Measurements from ENCODE around the gene PDE6A.

The PDE6A gene

DNA sequence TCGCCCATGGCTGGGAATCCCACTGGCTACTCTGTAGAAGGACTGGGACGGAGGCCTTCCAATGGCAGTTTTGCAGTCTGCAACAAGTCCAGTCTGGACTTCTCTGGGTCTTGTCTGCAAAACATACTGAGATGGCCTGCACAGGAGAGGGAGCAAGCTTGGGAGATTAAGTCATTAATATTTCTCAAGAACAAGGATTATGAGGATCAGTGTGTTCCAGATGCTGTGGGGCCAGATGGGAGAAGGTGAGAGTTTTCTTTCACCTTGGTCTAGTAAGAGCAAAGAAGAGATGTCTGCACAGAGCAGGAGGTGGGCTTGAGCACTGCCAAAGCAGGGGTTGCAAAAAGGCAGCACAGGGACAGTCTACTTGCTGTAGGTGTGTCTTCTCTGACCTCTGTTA, at the start of gene PDE6A:
Gene PDE6A, minus strand, starts transcription at position 128 of the 400 bp plus-strand sequence. Its CDS starts 120 bp downstream, at position 8.
- Histone ChIP-seq H3K27ac (no peak within 1 kb of the TSS), H3K4me3 (no peak within 1 kb of the TSS)

GRCh38 chr5:149993471-149993870, 48.9 kb upstream of the PDE6A start:
- no peak overlapping the region for H3K27ac ChIP-seq
- H3K4me3 ChIP-seq, result no peak overlapping the region

DNA sequence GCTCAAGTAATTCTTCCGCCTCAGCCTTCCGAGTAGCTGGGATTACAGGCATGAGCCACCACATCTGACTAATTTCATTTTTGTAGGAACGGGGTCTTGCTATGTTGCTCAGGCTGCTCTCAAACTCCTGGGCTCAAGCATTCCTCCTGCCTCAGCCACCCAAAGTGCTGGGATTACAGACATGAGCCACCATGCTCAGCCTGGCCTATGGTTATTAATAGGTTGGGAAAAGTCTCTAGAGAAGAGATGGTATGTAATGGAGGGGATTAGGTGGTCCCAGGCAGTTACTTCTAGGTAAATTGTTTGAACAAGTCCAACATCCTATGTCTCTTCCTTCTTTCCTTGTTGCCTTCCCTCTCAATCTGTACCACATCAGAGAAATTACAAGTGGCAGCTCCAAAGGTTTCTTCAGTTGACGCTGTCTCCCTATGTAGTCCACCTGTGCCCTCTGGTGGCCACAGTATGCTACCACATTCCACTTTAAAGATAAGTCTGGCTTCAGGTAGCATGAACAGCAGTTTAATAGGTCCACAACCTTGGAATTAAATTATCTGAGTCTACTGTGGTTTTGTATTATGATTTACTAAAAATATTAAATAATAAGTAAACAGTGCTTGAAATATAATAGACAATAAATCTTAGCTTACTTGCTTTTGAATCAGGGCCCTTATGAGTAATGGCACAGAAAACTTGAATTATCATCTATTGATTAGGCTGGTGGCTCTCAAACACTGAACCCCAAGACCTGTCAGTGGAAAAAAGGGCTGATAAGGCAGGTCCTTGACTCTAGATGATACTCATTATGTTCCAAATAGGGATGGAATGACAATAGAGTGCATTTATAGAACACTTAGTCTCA, 46.2 kb upstream of the PDE6A start:
- H3K27ac ChIP-seq, result no peak overlapping the region
- no peak overlapping the region for H3K4me3 ChIP-seq

DNA sequence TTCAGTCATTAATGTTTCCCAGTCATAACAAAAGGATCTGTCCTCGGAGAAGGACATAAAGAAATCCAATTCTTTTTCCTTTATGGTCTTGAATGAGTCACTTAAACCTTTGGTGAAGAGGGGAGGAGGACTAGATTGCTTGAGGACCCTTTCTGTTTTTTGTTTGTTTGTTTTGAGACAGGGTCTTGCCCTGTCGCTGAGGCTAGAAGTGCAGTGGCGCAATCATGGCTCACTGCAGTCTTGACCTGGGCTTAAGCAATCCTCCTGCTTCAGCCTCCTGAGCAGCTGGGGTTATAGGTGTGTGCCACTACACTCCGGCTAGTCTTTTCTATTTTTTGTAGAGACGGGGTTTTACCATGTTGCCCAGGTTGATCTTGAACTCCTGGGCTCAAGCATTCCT, 43.5 kb upstream of the PDE6A start:
- Histone ChIP-seq H3K4me3 (no peak overlapping the region), H3K27ac (no peak overlapping the region)

- Histone ChIP-seq H3K27ac (no peak overlapping the region), H3K4me3 (no peak overlapping the region)
Measured at GRCh38 chr5:149982505-149982904, 37.9 kb upstream of the PDE6A start.

DNA sequence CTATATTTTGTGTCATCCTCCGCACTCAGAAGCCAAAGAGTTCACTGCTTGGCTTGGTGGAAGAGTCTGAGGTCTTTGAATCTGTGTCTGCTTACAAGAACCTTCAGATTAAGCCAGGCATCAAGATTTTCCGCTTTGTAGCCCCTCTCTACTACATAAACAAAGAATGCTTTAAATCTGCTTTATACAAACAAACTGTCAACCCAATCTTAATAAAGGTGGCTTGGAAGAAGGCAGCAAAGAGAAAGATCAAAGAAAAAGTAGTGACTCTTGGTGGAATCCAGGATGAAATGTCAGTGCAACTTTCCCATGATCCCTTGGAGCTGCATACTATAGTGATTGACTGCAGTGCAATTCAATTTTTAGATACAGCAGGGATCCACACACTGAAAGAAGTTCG, 36.6 kb upstream of the PDE6A start:
- Histone ChIP-seq H3K4me3 (no peak overlapping the region), H3K27ac (no peak overlapping the region)

GRCh38 chr5:149979896-149980295, 35.3 kb upstream of the PDE6A start:
- Histone ChIP-seq H3K4me3 (no peak overlapping the region), H3K27ac (no peak overlapping the region)

GRCh38 chr5:149975409-149975808, 30.8 kb upstream of the PDE6A start:
- Histone ChIP-seq H3K4me3 (no peak overlapping the region), H3K27ac (no peak overlapping the region)

- H3K27ac ChIP-seq, result no peak overlapping the region
- no peak overlapping the region for H3K4me3 ChIP-seq
Measured at GRCh38 chr5:149969181-149969930, 24.8 kb upstream of the PDE6A start.

GRCh38 chr5:149966946-149967345, 22.4 kb upstream of the PDE6A start:
- no peak overlapping the region for H3K4me3 ChIP-seq
- H3K27ac ChIP-seq, result no peak overlapping the region

GRCh38 chr5:149963729-149964128, 19.1 kb upstream of the PDE6A start:
- Histone ChIP-seq H3K27ac (no peak overlapping the region), H3K4me3 (no peak overlapping the region)

- H3K27ac ChIP-seq, result no peak overlapping the region
- no peak overlapping the region for H3K4me3 ChIP-seq
Measured at GRCh38 chr5:149962601-149963300, 18.2 kb upstream of the PDE6A start.

- Histone ChIP-seq H3K4me3 (peak overlapping the region in 1 of 7 experiments; percentile 86), H3K27ac (peak overlapping the region in 3 of 21 experiments; percentile 90 to 93 (median 92))
Measured at GRCh38 chr5:149961957-149962409, 17.4 kb upstream of the PDE6A start.

DNA sequence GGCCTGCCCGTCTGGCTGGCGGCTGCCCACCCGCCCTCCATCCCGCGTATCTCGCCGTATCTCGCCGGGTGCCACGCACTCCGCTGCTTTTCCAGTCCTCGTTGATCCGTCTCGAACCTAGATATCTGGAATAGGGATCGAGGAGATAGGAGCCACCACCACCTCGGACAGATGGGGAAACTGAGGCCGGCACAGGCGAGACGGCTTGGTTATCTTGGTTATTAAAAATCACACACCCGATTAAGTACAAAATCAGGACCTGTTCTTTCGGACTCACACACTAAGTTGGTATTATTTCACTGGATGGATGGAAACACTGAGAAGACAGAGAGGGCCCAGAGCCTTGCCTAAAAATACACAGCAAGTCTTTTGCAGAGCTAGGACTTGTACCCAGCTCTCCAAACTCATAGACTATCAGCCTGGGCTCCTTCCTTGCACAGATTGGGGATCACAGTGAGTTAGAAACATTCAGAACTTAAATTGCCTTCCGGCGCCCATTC, 16.6 kb upstream of the PDE6A start:
- H3K4me3 ChIP-seq, result peak overlapping the region; percentile 70 to 89 (median 80)
- H3K27ac ChIP-seq, result peak overlapping the region in 20 of 21 experiments; percentile 55 to 93 (median 86)

DNA sequence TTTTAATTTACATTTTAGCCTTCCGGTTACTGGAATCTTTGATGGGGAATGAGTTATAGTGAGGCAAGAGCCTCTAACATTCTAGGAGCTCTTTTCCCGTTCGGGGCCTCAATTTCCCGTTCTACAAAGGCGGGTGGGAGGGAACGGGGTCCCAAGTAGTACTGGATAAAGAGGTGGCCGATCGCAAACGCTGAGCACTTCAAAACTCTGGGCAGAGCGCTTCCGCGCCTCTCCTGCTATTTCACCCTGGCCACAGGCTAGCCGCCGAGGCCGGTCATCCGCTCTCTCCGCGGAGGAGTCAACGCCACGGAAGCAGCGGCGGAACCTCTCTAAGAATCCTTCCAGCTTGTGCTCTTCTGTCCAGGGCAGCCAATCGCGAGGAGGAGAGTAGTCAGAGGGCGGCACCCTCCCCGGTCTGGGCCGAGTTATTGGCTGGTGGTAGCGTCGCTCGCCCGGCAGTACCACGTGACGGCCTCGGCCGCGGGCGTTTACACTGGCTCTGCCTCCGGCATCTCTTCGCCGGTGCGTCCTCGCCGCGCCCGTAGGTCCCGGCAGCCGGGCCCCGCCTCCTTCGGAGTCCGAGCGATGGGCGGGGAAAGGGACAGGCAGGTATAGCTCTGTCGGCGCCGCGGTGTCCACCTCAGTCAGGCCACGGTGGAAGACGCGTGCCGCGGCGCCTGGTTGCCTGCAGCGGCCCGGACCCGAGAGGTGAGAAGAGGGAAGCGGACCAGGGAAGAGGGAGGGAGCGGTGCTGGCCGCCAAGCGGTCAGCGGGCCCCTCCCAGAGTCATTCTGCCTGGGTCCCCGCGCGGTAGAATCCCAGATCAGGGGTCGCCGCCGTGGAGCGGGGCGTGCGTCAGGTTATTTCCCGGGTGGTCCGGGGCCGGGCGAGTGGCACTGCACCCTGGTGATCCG, 15.9 kb upstream of the PDE6A start, which contains the start of gene SLC26A2:
Gene SLC26A2, plus strand, starts transcription at position 487 of the 914 bp plus-strand sequence. CDS start 16,895 bp downstream, outside the sequence.
- H3K4me3 ChIP-seq, result peak within 1 kb of the TSS; percentile 70 to 89 (median 80)
- peak within 1 kb of the TSS; percentile 55 to 95 (median 87) for H3K27ac ChIP-seq

DNA sequence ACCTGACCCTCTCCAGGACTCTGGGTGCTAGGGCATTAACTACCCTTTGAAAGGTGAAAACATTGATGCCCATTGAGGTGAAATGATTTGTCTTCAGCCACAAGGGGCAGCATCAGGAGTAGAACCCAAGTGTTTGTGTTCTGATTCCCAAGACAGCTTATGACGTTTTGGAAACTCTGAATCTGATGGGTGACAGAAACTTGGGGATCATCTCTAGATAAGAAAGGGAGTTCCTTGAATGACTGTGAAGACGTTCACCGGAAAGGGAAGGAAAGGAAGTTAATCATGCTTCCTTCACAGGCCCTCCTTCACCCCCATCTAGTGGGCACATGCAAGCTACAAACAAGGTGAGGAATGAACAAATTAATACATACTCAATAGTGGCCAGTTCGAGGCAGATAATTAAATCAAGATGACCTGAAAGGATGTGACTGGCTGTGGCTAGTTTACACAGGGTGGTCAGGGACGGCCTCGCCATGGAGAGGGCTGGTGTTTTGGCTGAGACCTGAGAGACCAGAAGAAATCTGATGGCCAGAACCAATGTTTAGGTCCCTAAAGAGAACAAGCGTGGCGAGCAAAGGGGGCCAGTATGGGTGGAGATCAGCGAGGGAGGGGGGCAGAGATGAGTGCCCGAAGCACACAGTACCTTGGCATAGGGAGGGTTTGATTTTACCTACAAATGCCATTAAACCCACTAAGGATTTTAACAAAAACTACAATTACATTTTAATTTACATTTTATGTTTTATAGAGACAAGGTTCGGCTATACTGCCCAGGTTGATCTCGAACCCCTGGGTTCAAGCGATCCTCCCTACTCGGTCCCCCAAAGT, 15.0 kb upstream of the PDE6A start:
- H3K4me3 ChIP-seq, result peak overlapping the region; percentile 70 to 89 (median 80)

GRCh38 chr5:149957855-149958254, 13.3 kb upstream of the PDE6A start:
- Histone ChIP-seq H3K4me3 (no peak overlapping the region), H3K27ac (no peak overlapping the region)

More for the DNA sequence above, 15.0 kb upstream of the PDE6A start:
- peak overlapping the region in 20 of 21 experiments; percentile 74 to 95 (median 88) for H3K27ac ChIP-seq

- no peak overlapping the region for H3K4me3 ChIP-seq
- no peak overlapping the region for H3K27ac ChIP-seq
Measured at GRCh38 chr5:149956685-149957084, 12.1 kb upstream of the PDE6A start.

Measured in skin epidermis (tissue), 12 donors.